Measurements from ENCODE around the gene SOX5.

- TF ChIP-seq CTCF (IDR thresholded peaks at IDR 0.05; ENCODE audit: poor library complexity) (no peak), EZH2 (IDR thresholded peaks at IDR 0.05; ENCODE audit: borderline replicate concordance) (no peak), EZH2phosphoT487 (IDR thresholded peaks at IDR 0.05; ENCODE audit: low read depth, severe bottlenecking, unreplicated experiment) (no peak)
Observed at GRCh38 chr12:23771240-23771949, 178.1 kb downstream of the SOX5 start.

Measured in hepatocyte (in vitro differentiated cells).